SK-N-SH treated with all-trans-retinoic acid at 6 μM for 48 hours (cell line): ENCODE results near the gene SORL1-AS1.

Experiments used
- ARNTL ChIP-seq: fragments of 450-650 bp; formaldehyde crosslinking; IDR thresholded peaks from 2 replicates; pipeline ENCODE4 v1.5.0; 2020; ENCODE audit warnings: low read depth, mild to moderate bottlenecking, moderate library complexity, borderline replicate concordance
- BACH2 ChIP-seq: fragments of 250-450 bp; sonication (Bioruptor Pico); IDR thresholded peaks from 2 replicates; pipeline ENCODE4 v1.9.0; 2021; ENCODE audit warnings: mild to moderate bottlenecking, borderline replicate concordance
- CREB5 ChIP-seq: fragments of 250-450 bp; sonication (Bioruptor Pico); IDR thresholded peaks from 2 replicates; pipeline ENCODE4 v1.5.1; 2020; ENCODE audit warnings: low read depth, mild to moderate bottlenecking, moderate library complexity
- CSDC2 ChIP-seq: fragments of 250-450 bp; sonication (Bioruptor Pico); IDR thresholded peaks from 2 replicates; pipeline ENCODE4 v1.5.0; 2020; ENCODE audit warnings: mild to moderate bottlenecking, moderate library complexity
- ISL1 ChIP-seq: fragments of 250-450 bp; sonication (Bioruptor Pico); IDR thresholded peaks from 2 replicates; pipeline ENCODE4 v2.1.2; 2022; ENCODE audit warnings: mild to moderate bottlenecking, moderate library complexity
- OSR1 ChIP-seq: fragments of 250-450 bp; sonication (Bioruptor Pico); IDR thresholded peaks from 2 replicates; pipeline ENCODE4 v1.8.0; 2022; ENCODE audit warnings: moderate library complexity, mild to moderate bottlenecking, inconsistent platforms
- POU6F1 ChIP-seq: fragments of 250-450 bp; sonication (Bioruptor Pico); IDR thresholded peaks from 2 replicates; pipeline ENCODE4 v1.8.0; 2021; ENCODE audit warnings: low read depth, mild to moderate bottlenecking, moderate library complexity, borderline replicate concordance
- PPARA ChIP-seq: fragments of 250-450 bp; sonication (Bioruptor Pico); IDR thresholded peaks from 2 replicates; pipeline ENCODE4 v1.5.0; 2020; ENCODE audit warnings: mild to moderate bottlenecking, borderline replicate concordance
- RARB ChIP-seq: fragments of 250-450 bp; sonication (Bioruptor Pico); IDR thresholded peaks from 2 replicates; pipeline ENCODE4 v1.8.0; 2021; ENCODE audit warnings: mild to moderate bottlenecking, moderate library complexity
- SNAI2 ChIP-seq: fragments of 250-450 bp; sonication (Bioruptor Pico); IDR thresholded peaks from 2 replicates; pipeline ENCODE4 v1.5.0; 2020; ENCODE audit warnings: mild to moderate bottlenecking, moderate library complexity
- TSHZ2 ChIP-seq: fragments of 250-450 bp; sonication (Bioruptor Pico); IDR thresholded peaks from 2 replicates; pipeline ENCODE4 v1.5.0; 2020; ENCODE audit warnings: mild to moderate bottlenecking, moderate library complexity
- ZC3H10 ChIP-seq: fragments of 250-450 bp; sonication (Bioruptor Pico); IDR thresholded peaks from 2 replicates; pipeline ENCODE4 v1.5.1; 2021; ENCODE audit warnings: mild to moderate bottlenecking, moderate library complexity
- ZFP30 ChIP-seq: fragments of 450-650 bp; formaldehyde crosslinking; IDR thresholded peaks from 2 replicates; pipeline ENCODE4 v1.5.0; 2022; ENCODE audit warnings: mild to moderate bottlenecking, moderate library complexity
- ZNF8 ChIP-seq: fragments of 450-650 bp; formaldehyde crosslinking; IDR thresholded peaks from 2 replicates; pipeline ENCODE4 v1.5.0; 2020; ENCODE audit warnings: mild to moderate bottlenecking, moderate library complexity

DNA sequence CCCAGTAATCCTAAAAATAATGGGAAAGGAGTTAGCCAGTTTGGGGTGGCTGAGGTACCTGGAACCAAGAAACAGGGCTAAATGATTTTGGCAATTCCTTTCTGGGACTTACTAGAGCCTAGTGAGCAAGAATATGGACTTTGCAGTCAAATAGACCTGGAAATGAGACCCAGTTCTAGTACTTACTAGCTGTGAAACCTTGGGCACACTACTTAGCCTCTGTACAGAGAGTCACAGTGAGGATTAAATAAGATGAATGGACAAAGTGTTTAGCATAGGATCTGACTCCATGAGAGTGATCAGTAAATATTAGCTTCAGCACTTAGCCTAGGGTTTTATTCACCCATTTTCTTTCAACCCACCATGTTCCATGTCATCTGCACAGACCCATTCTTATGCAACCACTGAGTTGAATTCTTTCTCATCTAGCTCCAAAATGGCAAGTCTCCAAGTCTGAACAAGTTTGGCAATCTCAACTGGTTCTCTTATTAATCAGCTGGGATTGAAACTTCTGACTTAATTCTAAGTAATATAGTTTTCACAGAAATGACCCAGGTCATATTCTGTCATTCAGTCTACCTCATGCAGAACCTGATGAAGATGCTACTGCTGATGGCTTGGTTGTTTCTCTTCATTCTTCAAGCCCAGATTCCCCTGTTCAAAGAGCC lies 15.6 kb downstream of the SORL1-AS1 start:
- TF ChIP-seq ZC3H10 (CRISPR knock-in tag) (no peak), PPARA (CRISPR knock-in tag) (no peak), CSDC2 (CRISPR knock-in tag) (no peak), BACH2 (CRISPR knock-in tag) (no peak), ZFP30 (no peak), RARB (CRISPR knock-in tag) (no peak), TSHZ2 (CRISPR knock-in tag) (no peak), ARNTL (CRISPR knock-in tag) (no peak), ISL1 (no peak), POU6F1 (CRISPR knock-in tag) (no peak), ZNF8 (CRISPR knock-in tag) (no peak), CREB5 (CRISPR knock-in tag) (no peak), SNAI2 (CRISPR knock-in tag) (no peak), OSR1 (no peak)
